Ovary (tissue), 3 donors: Measurements from ENCODE around the gene COBL.

Source experiments
- CTCF ChIP-seq, 3 donors: fragments of 450-650 bp in 2 of 3; fragments of 200-600 bp in 1 of 3; IDR thresholded peaks; one replicate each; pipeline versions ENCODE4 v1.5.1 to v1.8.0; 2016 to 2022; ENCODE audit warnings: antibody characterized with exemption in 3 of 3, mild to moderate bottlenecking in 1 of 3
- EP300 ChIP-seq: sonication (generic); formaldehyde crosslinking; IDR thresholded peaks from one replicate; pipeline ENCODE4 v1.6.1; 2017; ENCODE audit warnings: antibody characterized with exemption
- POLR2A ChIP-seq: fragments of 450-650 bp; IDR thresholded peaks from one replicate; pipeline ENCODE4 v1.6.1; 2017; ENCODE audit warnings: antibody characterized with exemption, mild to moderate bottlenecking, moderate library complexity
- donor health status: DM: no; HTN: no; CAD: no.

DNA sequence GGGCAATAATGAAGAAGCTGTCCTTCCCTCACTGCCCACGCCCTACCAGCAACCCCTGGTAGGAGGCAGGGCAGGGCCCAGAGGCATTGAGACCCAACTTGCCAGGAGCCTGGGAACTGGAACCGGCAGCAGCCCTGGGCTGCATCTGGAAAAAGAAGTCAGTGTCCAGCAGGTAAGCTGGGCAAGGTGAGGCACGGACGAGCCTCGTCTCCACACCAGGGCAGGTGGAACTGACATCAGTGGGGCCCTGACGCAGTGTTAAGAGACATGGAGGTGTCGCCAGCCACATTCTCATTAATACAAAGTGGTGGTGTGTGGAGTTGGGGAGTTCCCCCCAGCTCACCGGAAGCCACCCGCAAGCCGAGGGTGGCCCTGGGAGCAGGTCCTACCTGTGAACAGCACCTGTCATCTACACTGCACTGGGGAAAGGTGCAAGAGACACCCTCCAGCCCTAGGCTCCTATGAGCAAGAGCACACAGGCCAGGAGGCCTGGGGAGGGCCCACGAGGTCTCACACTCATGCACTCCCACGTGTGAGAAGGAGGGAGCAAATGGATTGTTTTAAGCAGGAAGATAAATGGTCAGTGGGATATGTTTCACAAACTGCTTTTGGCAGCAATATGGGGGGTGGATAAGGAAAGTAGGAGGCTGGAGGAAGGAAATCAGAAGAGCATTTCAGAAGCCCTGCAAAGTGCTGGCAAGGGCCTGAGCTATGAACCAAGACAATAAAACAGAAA is 53.6 kb downstream of the COBL start:
- TF ChIP-seq CTCF (IDR thresholded peaks at IDR 0.05) = no peak
- TF ChIP-seq POLR2A = no peak
- TF ChIP-seq EP300 = no peak
